ENCODE results near the gene CD6. TPM values are rescaled to one million over a fixed set of nuclear protein-coding genes. Genes with fewer than 3 reads are reported as not detected.
A peak's percentile ranks its signal among the peaks of the same experiment; 100 is the strongest.

Gene CD6
- total and polyA plus RNA-seq, 10 of the 15 experiments (the other 5 are each of a cell fraction or from before 2014, with no cell fraction given): 0.37 to 17.6 (median 6.2) TPM

DNA sequence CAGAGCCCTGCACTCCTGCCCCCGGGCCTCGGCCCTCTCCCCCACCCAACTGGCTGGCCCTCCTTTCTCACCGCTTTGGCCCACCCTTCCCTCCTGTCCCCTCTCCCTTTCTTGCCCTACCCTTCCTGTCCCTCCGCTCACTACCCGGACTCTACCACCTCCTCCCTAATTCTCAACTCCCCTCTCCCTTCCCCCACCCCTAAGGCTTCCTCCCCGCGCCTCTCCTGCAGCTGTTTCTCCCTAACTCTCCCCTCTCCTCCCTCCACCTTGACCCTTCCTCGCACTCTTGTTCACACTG, 19.9 kb upstream of the CD6 start:
- ChIA-PET CTCF (interaction anchor here (1.6 to 2.0 kb wide), 2 partner anchors 16 to 21 kb away, joined by 3 to 5 read pairs; no protein-coding TSS in a partner anchor), SMC1A (ENCODE audit: uncharacterized antibody, unreplicated experiment) (interaction anchor here (0.6 to 7.6 kb wide), 2 partner anchors 37 to 208 kb away, joined by 3 to 76 read pairs; partner anchors contain the start of gene TMEM109), RAD21 (ENCODE audit: unreplicated experiment) (interaction anchor here (4.1 kb wide), 1 partner anchor 38 kb away, joined by 43 read pairs; the partner anchor contains the start of gene TMEM109), POLR2A (interaction anchor here (2.3 to 3.3 kb wide), 2 partner anchors 11 to 38 kb away, joined by 8 to 9 read pairs; partner anchors contain the start of gene TMEM109)
- Histone ChIP-seq H3K4me1 (ENCODE audit: control insufficient read depth, insufficient read depth, low read length) (peaks cover 28% of the 10 kb centered on the region), H2AFZ (ENCODE audit: control insufficient read depth, low read depth, low read length) (peak overlapping the region; percentile 64), H3K4me2 (ENCODE audit: control insufficient read depth, insufficient read depth) (peak overlapping the region; percentile 98), H3K36me3 (ENCODE audit: control insufficient read depth in 2 of 2, insufficient read depth in 2 of 2, low read length in 1 of 2) (peaks cover 0 to 1% of the 10 kb centered on the region in 2 experiments; a peak in 2 of 4 replicates), H3K27me3 (replicated peaks in 1 of 2; ENCODE audit: control insufficient read depth in 2 of 2, insufficient read depth in 2 of 2, low read length in 1 of 2) (no peaks in the 10 kb centered on the region), H3K9ac (ENCODE audit: control insufficient read depth, insufficient read depth, low read length) (peak overlapping the region; percentile 90), H3K27ac (ENCODE audit: control insufficient read depth, insufficient read depth) (peak overlapping the region; percentile 97), H3K4me3 (peak overlapping the region; percentile 82), H4K20me1 (ENCODE audit: control insufficient read depth, insufficient read depth) (no peaks in the 10 kb centered on the region; the same call in 1 of the 2 replicates), H3K79me2 (ENCODE audit: control insufficient read depth, insufficient read depth, low read length) (peaks cover 51% of the 10 kb centered on the region), H3K9me3 (replicated peaks; ENCODE audit: control insufficient read depth, insufficient read depth, low read length) (no peaks in the 10 kb centered on the region)
- DNase-seq (ENCODE audit: low read depth, low spot score) (no peak), FAIRE-seq (no peak), ATAC-seq (peak; percentile 10)
- no TSS peak for BruUV-seq (replicated peaks)
- in situ Hi-C loops (cut with MboI): no loop called here
- peak; percentile 100 for TF ChIP-seq HDGF (IDR thresholded peaks at IDR 0.05)
- TF ChIP-seq CEBPB (IDR thresholded peaks at IDR 0.05; ENCODE audit: borderline replicate concordance in 1 of 2, low read depth in 2 of 2, low read length in 2 of 2): no peak
- no peak for TF ChIP-seq ZNF24 (IDR thresholded peaks at IDR 0.05)
- TF ChIP-seq, protein P1, sequence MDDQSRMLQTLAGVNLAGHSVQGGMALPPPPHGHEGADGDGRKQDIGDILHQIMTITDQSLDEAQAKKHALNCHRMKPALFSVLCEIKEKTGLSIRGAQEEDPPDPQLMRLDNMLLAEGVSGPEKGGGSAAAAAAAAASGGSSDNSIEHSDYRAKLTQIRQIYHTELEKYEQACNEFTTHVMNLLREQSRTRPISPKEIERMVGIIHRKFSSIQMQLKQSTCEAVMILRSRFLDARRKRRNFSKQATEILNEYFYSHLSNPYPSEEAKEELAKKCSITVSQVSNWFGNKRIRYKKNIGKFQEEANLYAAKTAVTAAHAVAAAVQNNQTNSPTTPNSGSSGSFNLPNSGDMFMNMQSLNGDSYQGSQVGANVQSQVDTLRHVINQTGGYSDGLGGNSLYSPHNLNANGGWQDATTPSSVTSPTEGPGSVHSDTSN (IDR thresholded peaks at IDR 0.05; ENCODE audit: insufficient replicate concordance, low read depth, low read length): peak; percentile 13
- 0 out of 2 replicates have a peak, but pooled peaks have one; percentile 40 for TF ChIP-seq YBX1 (IDR thresholded peaks at IDR 0.05)
- WGBS (ENCODE audit: insufficient coverage, insufficient replicate concordance, low lambda C conversion rate, missing lambda C conversion rate): 0% methylated on average over 4 of the region's 8 CpGs
- intact Hi-C loops (cut with micrococcal nuclease; ENCODE audit: unreplicated experiment): loop anchor here (10.0 kb wide), 1 partner anchor 107 kb away; the partner anchor contains the start of gene CCDC86
